ENCODE measurements around the gene FAM240A. TPM values are rescaled to one million over a fixed set of nuclear protein-coding genes. Genes with fewer than 3 reads are reported as not detected.

Gene FAM240A
- total and polyA plus RNA-seq, 2 donors (not counting 3 experiments of a cell fraction or from before 2014, with no cell fraction given), result not detected

DNA sequence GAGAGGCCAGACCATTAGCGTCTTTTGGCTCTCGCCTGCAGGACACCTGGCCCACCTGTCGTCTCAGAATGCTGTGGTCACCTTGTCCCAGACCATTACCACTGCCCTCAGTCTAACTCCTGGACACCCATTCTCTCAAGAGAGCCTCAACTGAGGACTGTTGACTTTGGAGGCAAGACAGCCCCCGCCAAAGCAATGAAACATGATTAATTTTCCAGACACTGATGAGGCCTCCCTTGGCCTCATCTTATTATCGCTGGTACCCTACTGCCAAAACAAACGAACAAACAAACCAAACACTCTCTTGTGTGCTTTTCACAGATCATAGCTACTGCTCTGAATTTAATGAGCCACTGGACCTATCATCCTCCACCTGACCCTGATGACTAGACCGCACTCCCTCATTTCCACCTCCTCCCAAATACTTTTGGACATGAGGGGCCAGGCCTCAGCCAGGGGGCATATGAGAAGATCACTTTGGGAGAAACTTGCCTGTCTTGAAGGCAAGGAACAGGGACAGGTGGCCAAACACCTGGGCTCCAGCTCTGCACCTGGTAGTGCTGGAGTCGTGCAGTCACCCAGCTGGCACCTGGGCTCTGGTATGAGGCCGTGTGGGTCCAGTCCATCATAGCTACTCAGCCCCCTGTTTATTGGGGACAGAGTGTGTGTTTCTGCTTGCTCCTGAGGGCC is 53.6 kb downstream of the FAM240A start:
- H3K4me3 ChIP-seq (replicated peaks in 1 of 3; ENCODE audit: insufficient read depth in 1 of 3, low read depth in 1 of 3, low read length in 3 of 3), result no peak overlapping the region
- no peak overlapping the region for H3K4me2 ChIP-seq (ENCODE audit: insufficient read depth, low read length)
- FAIRE-seq (no peak), DNase-seq (ENCODE audit: low read depth, low spot score) (no peak)
- H3K4me1 ChIP-seq (ENCODE audit: control insufficient read depth, extremely low read depth, insufficient read depth, low read length), result no peaks in the 10 kb centered on the region
- H3K79me2 ChIP-seq (ENCODE audit: control insufficient read depth, insufficient read depth, low read length), result no peaks in the 10 kb centered on the region
- no TSS peak for BruUV-seq (replicated peaks)
- ChIA-PET POLR2A (no interaction called here), CTCF (no interaction called here)
- no peak overlapping the region for H2AFZ ChIP-seq (ENCODE audit: low read depth, low read length)
- no peak overlapping the region for H3K9ac ChIP-seq (replicated peaks; ENCODE audit: extremely low read depth, insufficient read depth, low read length)
- H3K27me3 ChIP-seq (ENCODE audit: control insufficient read depth in 2 of 2, insufficient read depth in 2 of 2, low read length in 2 of 2), result no peaks in the 10 kb centered on the region
- no peaks in the 10 kb centered on the region for H3K9me1 ChIP-seq (replicated peaks; ENCODE audit: control insufficient read depth, extremely low read depth, insufficient read depth, low read length)
- dilution Hi-C loops (cut with MboI; ENCODE audit: extremely low pct_ligation_motif_present, low sequenced_read_pairs), result no loop called here
- intact Hi-C loops (cut with micrococcal nuclease), result no loop called here
- no peaks in the 10 kb centered on the region for H3K36me3 ChIP-seq (ENCODE audit: control insufficient read depth in 2 of 2, extremely low read depth in 1 of 2, insufficient read depth in 2 of 2, low read length in 2 of 2)
- H4K20me1 ChIP-seq (replicated peaks; ENCODE audit: control insufficient read depth, extremely low read depth, insufficient read depth, low read length), result no peaks in the 10 kb centered on the region
- no peak overlapping the region for H3K27ac ChIP-seq (ENCODE audit: insufficient read depth, low read depth, low read length)
- TF ChIP-seq, protein P1, sequence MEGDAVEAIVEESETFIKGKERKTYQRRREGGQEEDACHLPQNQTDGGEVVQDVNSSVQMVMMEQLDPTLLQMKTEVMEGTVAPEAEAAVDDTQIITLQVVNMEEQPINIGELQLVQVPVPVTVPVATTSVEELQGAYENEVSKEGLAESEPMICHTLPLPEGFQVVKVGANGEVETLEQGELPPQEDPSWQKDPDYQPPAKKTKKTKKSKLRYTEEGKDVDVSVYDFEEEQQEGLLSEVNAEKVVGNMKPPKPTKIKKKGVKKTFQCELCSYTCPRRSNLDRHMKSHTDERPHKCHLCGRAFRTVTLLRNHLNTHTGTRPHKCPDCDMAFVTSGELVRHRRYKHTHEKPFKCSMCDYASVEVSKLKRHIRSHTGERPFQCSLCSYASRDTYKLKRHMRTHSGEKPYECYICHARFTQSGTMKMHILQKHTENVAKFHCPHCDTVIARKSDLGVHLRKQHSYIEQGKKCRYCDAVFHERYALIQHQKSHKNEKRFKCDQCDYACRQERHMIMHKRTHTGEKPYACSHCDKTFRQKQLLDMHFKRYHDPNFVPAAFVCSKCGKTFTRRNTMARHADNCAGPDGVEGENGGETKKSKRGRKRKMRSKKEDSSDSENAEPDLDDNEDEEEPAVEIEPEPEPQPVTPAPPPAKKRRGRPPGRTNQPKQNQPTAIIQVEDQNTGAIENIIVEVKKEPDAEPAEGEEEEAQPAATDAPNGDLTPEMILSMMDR (IDR thresholded peaks at IDR 0.05; ENCODE audit: extremely low read depth in 1 of 2, insufficient read depth in 1 of 2, low read depth in 1 of 2, low read length in 2 of 2), result no peak
- TF ChIP-seq MYC (IDR thresholded peaks at IDR 0.05; ENCODE audit: low read depth, low read length) (no peak), POLR2AphosphoS5 (IDR thresholded peaks at IDR 0.05; ENCODE audit: insufficient read depth, low read depth, low read length) (no peak)
- H3K9me3 ChIP-seq (replicated peaks; ENCODE audit: control insufficient read depth, insufficient read depth, low read length), result no peaks in the 10 kb centered on the region

DNA sequence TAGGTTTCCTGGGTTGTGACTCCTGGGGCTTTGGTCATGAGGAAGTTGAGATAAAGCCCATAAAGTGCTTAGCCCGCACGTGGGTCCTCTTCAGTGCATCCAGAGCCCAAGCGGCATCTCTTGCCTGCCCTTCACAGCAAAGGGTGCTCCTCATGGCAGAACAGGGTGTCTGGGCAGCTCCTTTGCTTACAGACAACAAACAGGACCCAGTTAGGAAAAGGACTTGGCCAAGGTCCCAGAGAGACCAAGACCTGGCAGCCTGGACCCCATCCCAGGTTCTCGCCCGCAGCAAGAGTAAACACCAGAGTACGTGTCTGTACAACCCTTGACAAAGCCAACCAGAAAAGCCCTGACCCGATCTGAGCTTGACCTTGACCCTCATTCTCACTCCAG is 54.1 kb downstream of the FAM240A start:
- ChIA-PET CTCF (no interaction called here), POLR2A (no interaction called here)
- no peaks in the 10 kb centered on the region for H3K79me2 ChIP-seq (ENCODE audit: control insufficient read depth, insufficient read depth, low read length)
- no TSS peak for BruUV-seq (replicated peaks)
- H3K36me3 ChIP-seq (ENCODE audit: control insufficient read depth in 2 of 2, extremely low read depth in 1 of 2, insufficient read depth in 2 of 2, low read length in 2 of 2), result no peaks in the 10 kb centered on the region
- H2AFZ ChIP-seq (ENCODE audit: low read depth, low read length), result no peak overlapping the region
- TF ChIP-seq GATA2 (IDR thresholded peaks at IDR 0.05; ENCODE audit: insufficient read depth, insufficient read length, low read depth, low read length) (no peak), EZH2 (IDR thresholded peaks at IDR 0.05; ENCODE audit: borderline replicate concordance, low read depth, low read length, severe bottlenecking) (no peak), POLR2A (IDR thresholded peaks at IDR 0.05; ENCODE audit: low read depth, low read length) (no peak), JUN (IDR thresholded peaks at IDR 0.05; ENCODE audit: borderline replicate concordance, insufficient read depth, insufficient read length, low read depth) (no peak), FOS (IDR thresholded peaks at IDR 0.05; ENCODE audit: borderline replicate concordance, insufficient read depth, low read length) (no peak), MYC (IDR thresholded peaks at IDR 0.05; ENCODE audit: low read depth, low read length) (no peak), POLR2AphosphoS5 (IDR thresholded peaks at IDR 0.05; ENCODE audit: insufficient read depth, low read depth, low read length) (no peak)
- TF ChIP-seq, protein P2, sequence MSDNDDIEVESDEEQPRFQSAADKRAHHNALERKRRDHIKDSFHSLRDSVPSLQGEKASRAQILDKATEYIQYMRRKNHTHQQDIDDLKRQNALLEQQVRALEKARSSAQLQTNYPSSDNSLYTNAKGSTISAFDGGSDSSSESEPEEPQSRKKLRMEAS (IDR thresholded peaks at IDR 0.05; ENCODE audit: insufficient read depth, insufficient read length), result no peak
- TF ChIP-seq, protein P1 (IDR thresholded peaks at IDR 0.05; ENCODE audit: extremely low read depth in 1 of 2, insufficient read depth in 1 of 2, low read depth in 1 of 2, low read length in 2 of 2), result no peak
- no peak overlapping the region for H3K4me3 ChIP-seq (replicated peaks in 1 of 3; ENCODE audit: insufficient read depth in 1 of 3, low read depth in 1 of 3, low read length in 3 of 3)
- DNase-seq (ENCODE audit: low read depth, low spot score), result no peak
- H3K4me1 ChIP-seq (ENCODE audit: control insufficient read depth, extremely low read depth, insufficient read depth, low read length), result no peaks in the 10 kb centered on the region
- no peaks in the 10 kb centered on the region for H3K9me3 ChIP-seq (replicated peaks; ENCODE audit: control insufficient read depth, insufficient read depth, low read length)
- no peaks in the 10 kb centered on the region for H3K27me3 ChIP-seq (ENCODE audit: control insufficient read depth in 2 of 2, insufficient read depth in 2 of 2, low read length in 2 of 2)
- no peaks in the 10 kb centered on the region for H3K9me1 ChIP-seq (replicated peaks; ENCODE audit: control insufficient read depth, extremely low read depth, insufficient read depth, low read length)
- H3K27ac ChIP-seq (ENCODE audit: insufficient read depth, low read depth, low read length), result no peak overlapping the region
- no peak overlapping the region for H3K9ac ChIP-seq (replicated peaks; ENCODE audit: extremely low read depth, insufficient read depth, low read length)
- FAIRE-seq, result no peak
- H4K20me1 ChIP-seq (replicated peaks; ENCODE audit: control insufficient read depth, extremely low read depth, insufficient read depth, low read length), result no peaks in the 10 kb centered on the region
- intact Hi-C loops (cut with micrococcal nuclease) (no loop called here), dilution Hi-C loops (cut with MboI; ENCODE audit: extremely low pct_ligation_motif_present, low sequenced_read_pairs) (no loop called here)
- no peak overlapping the region for H3K4me2 ChIP-seq (ENCODE audit: insufficient read depth, low read length)

Data from endothelial cell of umbilical vein (primary cell).